T-helper 1 cell treated with Interleukin-12 subunit alpha and Interleukin-12 subunit beta and Interleukin-4 antibody, amounts not matched to agents 30 μg/mL and 1 μg/mL, for 36 hours (primary cell): ENCODE measurements around the gene TRABD2B.

ENCODE experiments used
- H3K27ac Mint-ChIP-seq: one replicate; pipeline ENCODE4 v1.8.0; 2021; ENCODE audit warnings: mild to moderate bottlenecking, mixed read lengths
- H3K27me3 Mint-ChIP-seq: one replicate; pipeline ENCODE4 v1.8.0; 2021; ENCODE audit warnings: low read depth, mixed read lengths
- H3K36me3 Mint-ChIP-seq: one replicate; pipeline ENCODE4 v1.8.0; 2021; ENCODE audit warnings: low read depth, mixed read lengths
- H3K4me1 Mint-ChIP-seq: one replicate; pipeline ENCODE4 v1.8.0; 2021; ENCODE audit warnings: low read depth, mixed read lengths
- H3K4me3 Mint-ChIP-seq: one replicate; pipeline ENCODE4 v1.8.0; 2021; ENCODE audit warnings: mild to moderate bottlenecking, moderate library complexity, mixed read lengths
- H3K9me3 Mint-ChIP-seq: one replicate; pipeline ENCODE4 v1.8.0; 2021; ENCODE audit warnings: mixed read lengths

The TRABD2B gene

GRCh38 chr1:47913225-47913823, 83.9 kb downstream of the TRABD2B start:
- Mint-ChIP-seq H3K27me3 (peaks cover 3% of the 10 kb centered on the region), H3K27ac (no peak overlapping the region), H3K4me3 (no peak overlapping the region), H3K9me3 (no peaks in the 10 kb centered on the region), H3K36me3 (no peaks in the 10 kb centered on the region), H3K4me1 (no peaks in the 10 kb centered on the region)

GRCh38 chr1:47912756-47913155, 84.4 kb downstream of the TRABD2B start:
- Mint-ChIP-seq H3K4me1 (no peaks in the 10 kb centered on the region), H3K9me3 (no peaks in the 10 kb centered on the region), H3K4me3 (no peak overlapping the region), H3K27me3 (peaks cover 3% of the 10 kb centered on the region), H3K27ac (no peak overlapping the region), H3K36me3 (no peaks in the 10 kb centered on the region)

GRCh38 chr1:47911892-47912291, 85.3 kb downstream of the TRABD2B start:
- no peaks in the 10 kb centered on the region for H3K9me3 Mint-ChIP-seq
- peaks cover 3% of the 10 kb centered on the region for H3K27me3 Mint-ChIP-seq
- H3K27ac Mint-ChIP-seq, result no peak overlapping the region
- no peak overlapping the region for H3K4me3 Mint-ChIP-seq
- H3K36me3 Mint-ChIP-seq, result no peaks in the 10 kb centered on the region
- no peaks in the 10 kb centered on the region for H3K4me1 Mint-ChIP-seq

GRCh38 chr1:47911424-47911823, 85.8 kb downstream of the TRABD2B start:
- Mint-ChIP-seq H3K36me3 (no peaks in the 10 kb centered on the region), H3K4me1 (no peaks in the 10 kb centered on the region), H3K9me3 (no peaks in the 10 kb centered on the region), H3K4me3 (no peak overlapping the region), H3K27ac (no peak overlapping the region), H3K27me3 (peaks cover 3% of the 10 kb centered on the region)

- Mint-ChIP-seq H3K4me1 (no peaks in the 10 kb centered on the region), H3K27me3 (peaks cover 3% of the 10 kb centered on the region), H3K36me3 (no peaks in the 10 kb centered on the region), H3K27ac (no peak overlapping the region), H3K9me3 (no peaks in the 10 kb centered on the region), H3K4me3 (no peak overlapping the region)
These were observed 88.9 kb downstream of the TRABD2B start for GRCh38 chr1:47908258-47908657.

- Mint-ChIP-seq H3K9me3 (no peaks in the 10 kb centered on the region), H3K4me1 (no peaks in the 10 kb centered on the region), H3K36me3 (no peaks in the 10 kb centered on the region), H3K27me3 (no peaks in the 10 kb centered on the region), H3K4me3 (no peak overlapping the region), H3K27ac (no peak overlapping the region)
These were observed 90.0 kb downstream of the TRABD2B start for GRCh38 chr1:47907177-47907528.

- no peaks in the 10 kb centered on the region for H3K9me3 Mint-ChIP-seq
- no peaks in the 10 kb centered on the region for H3K4me1 Mint-ChIP-seq
- H3K4me3 Mint-ChIP-seq, result no peak overlapping the region
- H3K36me3 Mint-ChIP-seq, result no peaks in the 10 kb centered on the region
- H3K27ac Mint-ChIP-seq, result no peak overlapping the region
- H3K27me3 Mint-ChIP-seq, result no peaks in the 10 kb centered on the region
These were observed 90.5 kb downstream of the TRABD2B start for GRCh38 chr1:47906527-47907176.

- Mint-ChIP-seq H3K36me3 (no peaks in the 10 kb centered on the region), H3K27ac (no peak overlapping the region), H3K9me3 (no peaks in the 10 kb centered on the region), H3K4me3 (no peak overlapping the region), H3K4me1 (no peaks in the 10 kb centered on the region), H3K27me3 (no peaks in the 10 kb centered on the region)
These were observed 91.2 kb downstream of the TRABD2B start for GRCh38 chr1:47906009-47906432.

GRCh38 chr1:47903723-47904122, 93.5 kb downstream of the TRABD2B start:
- Mint-ChIP-seq H3K9me3 (no peaks in the 10 kb centered on the region), H3K27me3 (no peaks in the 10 kb centered on the region), H3K27ac (no peak overlapping the region), H3K4me3 (no peak overlapping the region), H3K36me3 (no peaks in the 10 kb centered on the region), H3K4me1 (no peaks in the 10 kb centered on the region)

- Mint-ChIP-seq H3K9me3 (no peaks in the 10 kb centered on the region), H3K27ac (no peak overlapping the region), H3K4me3 (no peak overlapping the region), H3K27me3 (no peaks in the 10 kb centered on the region), H3K36me3 (no peaks in the 10 kb centered on the region), H3K4me1 (no peaks in the 10 kb centered on the region)
These were observed 96.1 kb downstream of the TRABD2B start for GRCh38 chr1:47901001-47901575.

GRCh38 chr1:47898133-47898845, 98.9 kb downstream of the TRABD2B start:
- H3K27me3 Mint-ChIP-seq, result peaks cover 6% of the 10 kb centered on the region
- no peak overlapping the region for H3K4me3 Mint-ChIP-seq
- no peaks in the 10 kb centered on the region for H3K9me3 Mint-ChIP-seq
- no peak overlapping the region for H3K27ac Mint-ChIP-seq
- H3K4me1 Mint-ChIP-seq, result no peaks in the 10 kb centered on the region
- no peaks in the 10 kb centered on the region for H3K36me3 Mint-ChIP-seq

GRCh38 chr1:47895279-47896125, 101.7 kb downstream of the TRABD2B start:
- Mint-ChIP-seq H3K9me3 (no peaks in the 10 kb centered on the region), H3K27me3 (peaks cover 6% of the 10 kb centered on the region), H3K36me3 (no peaks in the 10 kb centered on the region), H3K4me3 (no peak overlapping the region), H3K4me1 (no peaks in the 10 kb centered on the region), H3K27ac (no peak overlapping the region)

GRCh38 chr1:47894410-47895278, 102.5 kb downstream of the TRABD2B start:
- no peaks in the 10 kb centered on the region for H3K9me3 Mint-ChIP-seq
- no peaks in the 10 kb centered on the region for H3K36me3 Mint-ChIP-seq
- H3K27me3 Mint-ChIP-seq, result peaks cover 6% of the 10 kb centered on the region
- H3K4me3 Mint-ChIP-seq, result no peak overlapping the region
- H3K27ac Mint-ChIP-seq, result no peak overlapping the region
- H3K4me1 Mint-ChIP-seq, result no peaks in the 10 kb centered on the region
